Measurements from ENCODE around the gene FRMPD4.

DNA sequence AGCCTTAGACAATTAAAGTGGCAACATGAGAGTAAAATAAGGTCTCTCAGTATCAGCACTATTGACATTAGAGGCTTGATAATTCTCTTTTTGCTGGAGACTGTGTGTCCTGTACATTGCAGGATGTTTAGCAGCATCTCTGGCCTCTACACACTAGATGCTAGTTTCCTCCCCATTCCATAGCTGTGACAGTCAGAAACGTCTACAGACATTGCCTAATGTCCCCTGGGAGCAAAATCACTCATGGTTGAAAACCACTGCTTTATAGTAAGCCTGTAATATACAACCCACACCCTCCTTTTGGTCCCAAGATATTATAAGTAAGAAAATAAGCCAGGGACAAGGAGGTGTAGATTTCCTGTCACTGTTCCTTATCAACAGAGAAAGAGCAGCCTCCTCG is 166.0 kb downstream of the FRMPD4 start:
- no peak for TF ChIP-seq POLR2A (IDR thresholded peaks at IDR 0.05; ENCODE audit: low read length)
- TF ChIP-seq GATA1 (IDR thresholded peaks at IDR 0.05; ENCODE audit: low read depth, low read length), result no peak
